LNCAP (cell line): ENCODE results near the gene NTHL1.

ENCODE experiments used
- CTCF ChIP-seq: fragments of 450-650 bp; IDR thresholded peaks from 2 replicates; pipeline ENCODE4 v1.5.1; 2017; ENCODE audit warnings: mild to moderate bottlenecking

NTHL1 gene

GRCh38 chr16:2008009-2008526 lies 39.6 kb downstream of the NTHL1 start:
- no peak for TF ChIP-seq CTCF

- no peak for TF ChIP-seq CTCF
Observed at GRCh38 chr16:2007081-2007836, 40.4 kb downstream of the NTHL1 start.

GRCh38 chr16:2006317-2006716 lies 41.3 kb downstream of the NTHL1 start:
- no peak for TF ChIP-seq CTCF

GRCh38 chr16:2005646-2006045 lies 42.0 kb downstream of the NTHL1 start:
- TF ChIP-seq CTCF, result no peak

- no peak for TF ChIP-seq CTCF
Observed at GRCh38 chr16:2004795-2005517, 42.7 kb downstream of the NTHL1 start.

GRCh38 chr16:2003827-2004641 lies 43.6 kb downstream of the NTHL1 start:
- TF ChIP-seq CTCF, result peak; percentile 95

GRCh38 chr16:2003231-2003826 lies 44.3 kb downstream of the NTHL1 start:
- TF ChIP-seq CTCF, result no peak
